NOMO-1 treated with DMSO at 0.1 percent for 48 hours (cell line): ENCODE data around the gene PRG3.
"Not testable (repeated sequence)": the region's sequence is repeated elsewhere in the genome, so short reads cannot be mapped to it uniquely, and the experiment has no call there.

Experiments used
- DNase-seq: peaks from one replicate; lab custom pipeline; 2025; ENCODE audit not compliant: unreplicated experiment; lab: John Stamatoyannopoulos, UW

Gene PRG3

GRCh38 chr11:57409321-57410100 lies 28.6 kb upstream of the PRG3 start:
- DNase-seq: no peak

GRCh38 chr11:57408771-57409170 lies 27.8 kb upstream of the PRG3 start:
- DNase-seq: no peak

- DNase-seq: no peak
Observed at GRCh38 chr11:57407941-57408475, 27.1 kb upstream of the PRG3 start.

GRCh38 chr11:57407010-57407920 lies 26.3 kb upstream of the PRG3 start:
- no peak for DNase-seq

GRCh38 chr11:57406337-57406904 lies 25.5 kb upstream of the PRG3 start:
- peak; percentile 9 for DNase-seq

- no peak for DNase-seq
Observed at GRCh38 chr11:57405271-57405860, 24.4 kb upstream of the PRG3 start.

GRCh38 chr11:57403802-57404147 lies 22.8 kb upstream of the PRG3 start:
- peak; percentile 5 for DNase-seq

GRCh38 chr11:57403003-57403801 lies 22.3 kb upstream of the PRG3 start:
- not testable (repeated sequence) for DNase-seq

- no peak for DNase-seq
Observed at GRCh38 chr11:57402188-57403002, 21.4 kb upstream of the PRG3 start.

- no peak for DNase-seq
Observed at GRCh38 chr11:57399972-57400578, 19.1 kb upstream of the PRG3 start.

GRCh38 chr11:57399221-57399620 lies 18.3 kb upstream of the PRG3 start:
- no peak for DNase-seq

GRCh38 chr11:57397394-57397990 lies 16.5 kb upstream of the PRG3 start:
- DNase-seq: peak; percentile 77

GRCh38 chr11:57396744-57397143 lies 15.8 kb upstream of the PRG3 start:
- DNase-seq: no peak

GRCh38 chr11:57395905-57396623 lies 15.1 kb upstream of the PRG3 start:
- no peak for DNase-seq

GRCh38 chr11:57394203-57394965 lies 13.4 kb upstream of the PRG3 start:
- no peak for DNase-seq

GRCh38 chr11:57392763-57393105 lies 11.8 kb upstream of the PRG3 start:
- DNase-seq: no peak

- no peak for DNase-seq
Observed at GRCh38 chr11:57392066-57392762, 11.3 kb upstream of the PRG3 start.
